GM23338 (cell line): ENCODE measurements around the gene PPM1L. TPM values are rescaled to one million over a fixed set of nuclear protein-coding genes. Genes with fewer than 3 reads are reported as not detected.

Experiments used
- ATAC-seq: fragments of 200-7000 bp; cut with Tn5 transposase; 3 replicates; pipeline ENCODE4 v1.9.1; 2020
- DNase-seq: peaks from one replicate; pipeline ENCODE4 v3.0.0-alpha.2; 2015; ENCODE audit warnings: low spot score
- H2AFZ ChIP-seq: fragments of 200-600 bp; sonication (generic); 2 replicates; pipeline ENCODE4 v1.8.0; 2016; ENCODE audit warnings: antibody characterized with exemption, mild to moderate bottlenecking, moderate library complexity
- H3F3A ChIP-seq: fragments of 200-600 bp; sonication (generic); replicated peaks from 2 replicates; pipeline ENCODE4 v1.8.0; 2017; ENCODE audit warnings: antibody characterized with exemption, mixed run types, low read depth
- H3K27ac ChIP-seq: fragments of 200-600 bp; sonication (generic); 2 replicates; pipeline ENCODE4 v1.6.1; 2016; ENCODE audit warnings: low read depth
- H3K27me3 ChIP-seq: fragments of 200-600 bp; sonication (generic); 2 replicates; pipeline ENCODE4 v1.8.0; 2016; ENCODE audit warnings: mild to moderate bottlenecking, mixed run types, moderate library complexity; ENCODE audit not compliant: insufficient read depth
- H3K36me3 ChIP-seq: fragments of 200-600 bp; sonication (generic); 2 replicates; pipeline ENCODE4 v1.8.0; 2016; ENCODE audit warnings: mild to moderate bottlenecking; ENCODE audit not compliant: insufficient read depth
- H3K4me1 ChIP-seq: fragments of 200-600 bp; sonication (generic); 2 replicates; pipeline ENCODE4 v1.8.0; 2016; ENCODE audit warnings: mild to moderate bottlenecking, moderate library complexity; ENCODE audit not compliant: insufficient read depth
- H3K4me2 ChIP-seq: fragments of 200-600 bp; sonication (generic); 2 replicates; pipeline ENCODE4 v1.7.1; 2017; ENCODE audit warnings: mixed run types
- H3K4me3 ChIP-seq: fragments of 200-600 bp; sonication (generic); 2 replicates; pipeline ENCODE4 v1.6.1; 2016; ENCODE audit warnings: mixed run types
- H3K79me2 ChIP-seq: fragments of 200-600 bp; sonication (generic); replicated peaks from 2 replicates; pipeline ENCODE4 v1.8.0; 2017; ENCODE audit warnings: mild to moderate bottlenecking; ENCODE audit not compliant: insufficient read depth
- H3K9me2 ChIP-seq: fragments of 200-600 bp; sonication (generic); 2 replicates; pipeline ENCODE4 v1.8.0; 2017; ENCODE audit not compliant: insufficient read depth
- H4K20me1 ChIP-seq: fragments of 200-600 bp; sonication (generic); replicated peaks from 2 replicates; pipeline ENCODE4 v1.8.0; 2017; ENCODE audit warnings: mild to moderate bottlenecking; ENCODE audit not compliant: insufficient read depth
- H3K27ac Mint-ChIP-seq: 2 replicates; pipeline ENCODE4 v1.8.0; 2020; ENCODE audit warnings: inconsistent platforms, mild to moderate bottlenecking, moderate library complexity, mixed read lengths
- H3K27me3 Mint-ChIP-seq: 3 replicates; pipeline ENCODE4 v1.8.0; 2022; ENCODE audit warnings: low read depth, mild to moderate bottlenecking, moderate library complexity, mixed read lengths, inconsistent platforms; ENCODE audit not compliant: insufficient read depth, poor library complexity
- H3K36me3 Mint-ChIP-seq: 3 replicates; pipeline ENCODE4 v1.8.0; 2021; ENCODE audit warnings: low read depth, mild to moderate bottlenecking, inconsistent platforms, moderate library complexity, mixed read lengths
- H3K4me1 Mint-ChIP-seq: 3 replicates; pipeline ENCODE4 v1.8.0; 2020; ENCODE audit warnings: mild to moderate bottlenecking, inconsistent platforms, mixed read lengths
- H3K4me3 Mint-ChIP-seq: 3 replicates; pipeline ENCODE4 v1.8.0; 2021; ENCODE audit warnings: moderate library complexity, mild to moderate bottlenecking, inconsistent platforms, mixed read lengths
- H3K9me3 Mint-ChIP-seq: 3 replicates; pipeline ENCODE4 v1.8.0; 2020; ENCODE audit warnings: moderate library complexity, mild to moderate bottlenecking, inconsistent platforms, mixed read lengths
- CREB1 ChIP-seq: fragments of 250-450 bp; sonication (Bioruptor Pico); IDR thresholded peaks from 2 replicates; pipeline ENCODE4 v1.5.0; 2020; ENCODE audit warnings: low read depth, mild to moderate bottlenecking, moderate library complexity
- CTCF ChIP-seq, 2 experiments: fragments of 200-600 bp in 1 of 2; sonication (generic) in 1 of 2; conservative IDR thresholded peaks; 2 replicates each; pipeline versions ENCODE4 v1.5.1 to v1.6.1; 2016 to 2017; ENCODE audit warnings: antibody characterized with exemption in 2 of 2, low read depth in 2 of 2, mild to moderate bottlenecking in 2 of 2, moderate library complexity in 1 of 2
- ETS1 ChIP-seq: IDR thresholded peaks from 2 replicates; pipeline ENCODE4 v1.6.1; 2016; ENCODE audit warnings: antibody characterized with exemption
- EZH2 ChIP-seq: fragments of 200-600 bp; sonication (generic); IDR thresholded peaks from one replicate; pipeline ENCODE4 v1.8.0; 2017; ENCODE audit warnings: antibody characterized with exemption, mild to moderate bottlenecking, low read depth; ENCODE audit not compliant: unreplicated experiment
- EZH2phosphoT487 ChIP-seq: fragments of 200-600 bp; sonication (generic); IDR thresholded peaks from one replicate; pipeline ENCODE4 v1.8.1; 2018; ENCODE audit warnings: antibody characterized with exemption; ENCODE audit not compliant: unreplicated experiment
- JUNB ChIP-seq: IDR thresholded peaks from one replicate; pipeline ENCODE4 v1.6.1; 2016; ENCODE audit warnings: antibody characterized with exemption; ENCODE audit not compliant: unreplicated experiment
- NANOG ChIP-seq: IDR thresholded peaks from 2 replicates; pipeline ENCODE4 v1.6.1; 2016; ENCODE audit warnings: antibody characterized with exemption, borderline replicate concordance
- POLR2AphosphoS5 ChIP-seq: IDR thresholded peaks from 2 replicates; pipeline ENCODE4 v1.6.1; 2016; ENCODE audit warnings: antibody characterized with exemption, low read depth
- REST ChIP-seq: IDR thresholded peaks from one replicate; pipeline ENCODE4 v1.6.1; 2018; ENCODE audit warnings: antibody characterized with exemption; ENCODE audit not compliant: unreplicated experiment
- STAT1 ChIP-seq: IDR thresholded peaks from one replicate; pipeline ENCODE4 v1.6.1; 2016; ENCODE audit warnings: antibody characterized with exemption; ENCODE audit not compliant: unreplicated experiment
- ZNF114 ChIP-seq: fragments of 250-450 bp; sonication (Bioruptor Pico); IDR thresholded peaks from 2 replicates; pipeline ENCODE4 v1.5.0; 2020; ENCODE audit warnings: mild to moderate bottlenecking, moderate library complexity
- ZNF331 ChIP-seq: fragments of 250-450 bp; sonication (Bioruptor Pico); IDR thresholded peaks from 2 replicates; pipeline ENCODE4 v1.5.0; 2020; ENCODE audit warnings: low read depth, mild to moderate bottlenecking, moderate library complexity
- ZNF462 ChIP-seq: fragments of 250-450 bp; sonication (Bioruptor Pico); IDR thresholded peaks from 2 replicates; pipeline ENCODE4 v1.5.0; 2020; ENCODE audit warnings: mild to moderate bottlenecking, moderate library complexity
- polyA plus RNA-seq: library from polyadenylated mRNA; unstranded; fragments of >200 nt; fragmentation: Nextera tagmentation; extraction: Ambion mirVana; gene quantifications from 2 replicates; pipeline ENCODE4 v1.2.1, GENCODE V29; 2016
- total RNA-seq: library from RNA; depleted of rRNA; stranded (reverse); fragments of >200 nt; shearing (Covaris generic); gene quantifications from 2 replicates; pipeline ENCODE4 v1.2.3, GENCODE V29; 2014

PPM1L gene
- total and polyA plus RNA-seq, 2 experiments from 2014 or later: 3.9 to 26.4 TPM

- Histone ChIP-seq H2AFZ (no peak overlapping the region), H3K36me3 (no peaks in the 10 kb centered on the region), H3K9me2 (no peaks in the 10 kb centered on the region), H3K79me2 (peaks cover 7% of the 10 kb centered on the region; the same call in 1 of the 2 replicates), H3K4me2 (no peak overlapping the region), H3K4me3 (no peak overlapping the region), H3F3A (no peaks in the 10 kb centered on the region), H3K27ac (no peak overlapping the region), H3K27me3 (no peaks in the 10 kb centered on the region), H4K20me1 (peaks cover 3% of the 10 kb centered on the region), H3K4me1 (no peaks in the 10 kb centered on the region)
- no peak for DNase-seq
- Mint-ChIP-seq H3K36me3 (no peaks in the 10 kb centered on the region), H3K9me3 (no peaks in the 10 kb centered on the region), H3K4me3 (no peak overlapping the region), H3K27ac (no peak overlapping the region), H3K27me3 (no peaks in the 10 kb centered on the region), H3K4me1 (peaks cover 13% of the 10 kb centered on the region; the same call in 2 of the 3 replicates)
- no peak for ATAC-seq
- TF ChIP-seq STAT1 (no peak), POLR2AphosphoS5 (no peak), CREB1 (CRISPR knock-in tag) (no peak), ETS1 (no peak), JUNB (no peak), ZNF462 (CRISPR knock-in tag) (no peak), NANOG (no peak), EZH2phosphoT487 (no peak), EZH2 (no peak), ZNF331 (CRISPR knock-in tag) (no peak), ZNF114 (no peak), REST (no peak), CTCF (conservative IDR thresholded peaks at IDR 0.05; ENCODE audit: low read depth in 2 of 2) (no peak)
Observed at GRCh38 chr3:160808838-160809237, 52.8 kb downstream of the PPM1L start.
